ENCODE results near the gene NOM1. TPM values are rescaled to one million over a fixed set of nuclear protein-coding genes. Genes with fewer than 3 reads are reported as not detected.

NOM1 gene
- total RNA-seq, 1 donor from 2014 or later = 25.1 TPM

- no peak for DNase-seq (ENCODE audit: low read depth, low spot score)
These were observed 30.2 kb downstream of the NOM1 start for GRCh38 chr7:156979711-156980110.

- DNase-seq (ENCODE audit: low read depth, low spot score) = no peak
These were observed 34.8 kb downstream of the NOM1 start for GRCh38 chr7:156984174-156984891.

DNA sequence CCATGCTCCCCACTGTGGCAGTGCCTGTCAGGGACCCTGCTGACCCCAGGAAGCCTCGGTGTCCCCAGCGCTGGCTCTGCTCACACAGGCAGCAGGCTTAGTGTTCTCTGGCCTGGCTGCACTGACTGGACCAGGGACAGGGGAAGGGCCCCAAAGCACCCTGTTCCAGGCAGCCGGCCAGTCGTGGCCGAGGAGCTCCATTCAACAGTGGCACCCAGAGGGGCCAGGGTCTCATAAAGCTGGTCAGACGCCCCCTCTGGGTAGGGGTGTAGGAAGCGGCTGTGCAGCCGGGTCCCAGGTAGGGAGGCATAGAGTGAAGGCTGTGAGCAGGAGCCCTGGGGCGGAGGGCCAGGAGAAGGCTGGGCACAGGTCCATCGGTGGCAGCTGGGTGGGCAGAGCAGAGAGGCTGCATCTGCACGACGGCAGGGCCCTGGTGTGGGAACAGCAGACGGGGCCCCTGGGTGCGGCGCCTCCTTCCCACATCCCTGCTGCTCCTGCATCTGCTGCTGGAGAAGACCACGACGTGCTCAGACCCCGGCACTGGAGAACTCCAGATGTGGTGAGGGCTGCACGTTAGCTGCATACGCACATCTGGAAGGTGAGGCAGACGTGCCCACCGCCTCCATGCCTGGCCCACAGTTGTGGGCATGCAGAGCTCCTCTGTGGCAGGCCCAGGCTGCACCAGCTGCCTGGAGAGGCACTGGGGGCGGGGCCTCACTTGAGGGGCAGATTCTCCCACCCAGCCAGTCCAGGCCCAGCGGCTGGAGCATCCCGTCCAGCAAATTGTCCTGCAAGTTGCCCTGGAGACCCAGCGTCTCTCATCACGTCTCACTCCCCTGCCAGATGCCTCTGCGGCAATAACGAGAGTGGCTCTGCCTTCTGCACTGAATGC lies 35.8 kb downstream of the NOM1 start:
- DNase-seq (ENCODE audit: low read depth, low spot score) = no peak

- DNase-seq (ENCODE audit: low read depth, low spot score) = no peak
These were observed 36.9 kb downstream of the NOM1 start for GRCh38 chr7:156986378-156986777.

DNA sequence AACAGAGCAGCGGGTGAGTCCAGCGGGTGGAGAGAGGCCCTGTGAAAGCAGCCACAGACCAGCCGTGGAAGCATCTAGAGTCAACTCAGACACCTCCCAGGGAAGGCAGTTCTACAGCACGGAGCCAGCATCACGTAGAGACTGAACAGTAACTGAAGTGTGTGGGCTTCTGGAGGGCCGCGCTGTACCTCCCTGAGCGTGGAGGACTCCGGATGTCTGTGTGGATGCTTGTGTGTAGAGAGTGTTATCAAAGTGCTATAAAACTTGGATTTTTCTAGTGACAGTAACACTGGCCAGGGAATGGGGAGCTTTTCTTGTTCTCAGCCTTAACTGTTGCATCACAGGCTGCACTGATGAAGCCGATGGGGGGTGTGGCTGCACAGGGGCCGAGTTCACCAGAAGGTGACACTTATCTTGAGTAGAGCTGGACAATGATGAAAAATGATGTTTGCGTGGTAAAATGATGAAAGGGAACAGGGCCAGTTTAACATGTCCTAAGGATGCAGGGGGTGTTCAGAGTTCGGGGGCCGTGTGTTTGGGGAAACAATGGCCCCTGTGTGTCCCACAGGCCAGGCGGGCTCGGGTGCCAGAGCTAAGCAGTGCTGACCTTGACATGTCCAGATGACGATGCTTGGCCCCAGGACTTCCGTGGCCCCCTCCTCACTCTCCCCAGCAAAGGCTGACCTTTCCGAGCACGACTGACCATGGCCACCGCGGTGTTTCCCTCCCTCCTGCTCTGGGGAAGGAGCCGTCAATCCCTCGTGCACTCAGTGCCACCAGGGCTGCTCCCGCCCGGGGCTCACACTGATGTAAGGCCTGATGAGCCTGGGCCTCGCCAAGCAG lies 39.1 kb downstream of the NOM1 start:
- DNase-seq (ENCODE audit: low read depth, low spot score) = no peak

- no peak for DNase-seq (ENCODE audit: low read depth, low spot score)
These were observed 40.4 kb downstream of the NOM1 start for GRCh38 chr7:156989766-156990535.

- no peak for DNase-seq (ENCODE audit: low read depth, low spot score)
These were observed 43.8 kb downstream of the NOM1 start for GRCh38 chr7:156993021-156993924.

DNA sequence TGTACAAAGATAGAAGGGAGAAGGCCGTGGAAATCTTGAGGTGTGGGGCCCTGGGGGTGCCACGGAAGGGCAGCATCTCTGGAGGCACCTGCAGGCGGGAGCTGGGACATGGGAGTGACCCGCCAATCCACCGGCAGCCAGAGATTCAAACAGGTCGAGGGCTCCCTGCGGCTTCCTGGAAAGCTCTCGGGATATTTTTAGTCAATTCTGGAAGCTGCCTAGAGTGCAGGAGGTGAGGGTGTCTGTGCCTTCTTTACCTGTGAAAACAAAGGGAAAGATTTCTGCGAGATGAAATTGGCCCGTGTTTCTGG lies 44.4 kb downstream of the NOM1 start:
- no peak for DNase-seq (ENCODE audit: low read depth, low spot score)

DNA sequence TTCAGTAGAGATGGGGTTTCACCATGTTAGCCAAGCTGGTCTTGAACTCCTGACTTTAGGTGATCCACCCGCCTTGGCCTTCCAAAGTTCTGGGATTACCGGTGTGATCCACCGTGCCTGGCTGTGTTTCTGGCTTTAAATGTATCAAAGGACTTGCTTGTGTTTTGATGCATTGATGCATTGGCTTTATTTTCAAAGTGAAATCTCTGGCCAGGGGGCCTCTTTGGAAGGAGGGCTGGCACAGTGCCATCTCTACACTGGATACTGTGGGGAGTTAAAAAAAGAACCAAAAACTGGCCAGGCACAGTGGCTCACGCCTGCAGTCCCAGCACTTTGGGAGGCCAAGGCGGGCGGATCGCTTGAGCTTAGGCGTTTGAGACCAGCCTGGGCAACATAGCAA lies 44.9 kb downstream of the NOM1 start:
- no peak for DNase-seq (ENCODE audit: low read depth, low spot score)

GRCh38 chr7:156998988-156999957 lies 49.8 kb downstream of the NOM1 start:
- no peak for DNase-seq (ENCODE audit: low read depth, low spot score)

DNA sequence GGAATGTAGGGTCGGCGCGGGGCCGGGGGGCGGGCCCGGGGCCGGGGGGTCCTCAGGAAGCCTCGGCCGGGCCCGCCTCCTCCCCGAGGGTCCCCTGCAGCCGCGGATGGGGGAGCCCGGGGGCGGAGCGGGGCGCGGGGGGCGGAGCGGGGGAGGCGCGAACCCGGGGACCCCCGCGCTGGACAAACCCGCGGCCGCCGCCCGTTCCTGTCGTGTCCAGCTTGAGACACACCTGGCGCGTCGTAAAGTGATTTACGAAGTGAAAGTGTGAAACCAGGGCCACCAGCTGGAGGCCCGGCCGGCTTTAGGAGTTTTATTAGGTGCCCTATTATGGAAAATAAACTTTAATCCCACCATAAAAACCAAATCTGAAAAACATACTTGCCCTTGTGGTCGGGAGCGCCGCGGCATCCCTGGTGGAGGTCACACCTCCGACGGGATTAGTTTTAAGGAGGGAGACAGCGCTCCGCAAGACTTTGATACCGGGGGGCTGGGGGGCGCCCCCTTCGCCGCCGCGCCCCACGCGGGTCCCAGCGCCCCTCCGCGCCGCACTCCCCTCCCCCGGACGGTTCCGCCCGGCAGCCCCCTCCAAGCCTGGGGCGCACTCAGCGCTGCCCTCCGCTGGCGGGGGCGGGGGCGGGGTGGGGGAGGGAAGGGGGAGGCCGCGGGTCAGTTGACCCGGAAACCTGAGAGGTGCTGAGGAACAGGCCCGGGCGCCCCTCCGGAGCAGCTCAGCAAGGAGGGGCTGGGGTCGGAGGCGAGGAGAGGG lies 50.6 kb downstream of the NOM1 start:
- no peak for DNase-seq (ENCODE audit: low read depth, low spot score)

- DNase-seq (ENCODE audit: low read depth, low spot score) = no peak
These were observed 51.5 kb downstream of the NOM1 start for GRCh38 chr7:157000741-157001653.

- DNase-seq (ENCODE audit: low read depth, low spot score) = no peak
These were observed 52.7 kb downstream of the NOM1 start for GRCh38 chr7:157001920-157002818.

DNA sequence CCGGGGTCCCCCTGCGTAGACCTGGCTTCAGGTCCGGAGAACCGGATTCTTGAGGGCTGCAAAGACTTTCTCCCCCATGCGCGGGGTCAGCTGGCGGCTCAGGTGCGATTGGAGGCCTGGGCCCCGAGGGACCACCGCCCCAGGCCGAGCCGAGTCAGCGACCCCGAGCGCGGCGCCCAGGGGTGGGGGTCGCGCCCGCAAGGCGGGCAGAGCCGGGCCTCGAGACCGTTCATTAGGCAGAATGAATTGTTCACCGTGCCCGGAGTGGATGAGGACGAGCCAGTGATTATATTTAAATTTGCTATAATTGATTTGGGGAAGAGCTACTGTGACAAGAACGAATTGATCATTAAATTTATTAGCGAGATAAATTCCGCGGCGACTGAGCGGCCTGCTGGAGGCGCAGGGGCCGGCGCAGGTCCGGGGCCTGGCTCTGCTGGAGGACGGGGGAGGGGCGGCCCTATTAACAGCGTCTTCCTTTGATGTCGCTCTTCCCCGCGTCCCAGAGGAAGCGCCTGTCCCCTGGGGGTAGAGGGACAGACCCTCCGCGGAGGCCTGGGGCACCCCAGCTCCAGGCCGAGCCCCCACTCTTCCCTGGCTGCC lies 53.4 kb downstream of the NOM1 start:
- no peak for DNase-seq (ENCODE audit: low read depth, low spot score)

GRCh38 chr7:157003445-157003755 lies 53.9 kb downstream of the NOM1 start:
- DNase-seq (ENCODE audit: low read depth, low spot score) = no peak

Data from pulmonary artery endothelial cell (primary cell).